ENCODE results near the gene CD82.

The CD82 gene

GRCh38 chr11:44617671-44618461 is 52.4 kb downstream of the CD82 start:
- DNase-seq (ENCODE audit: low read depth) = no peak

DNA sequence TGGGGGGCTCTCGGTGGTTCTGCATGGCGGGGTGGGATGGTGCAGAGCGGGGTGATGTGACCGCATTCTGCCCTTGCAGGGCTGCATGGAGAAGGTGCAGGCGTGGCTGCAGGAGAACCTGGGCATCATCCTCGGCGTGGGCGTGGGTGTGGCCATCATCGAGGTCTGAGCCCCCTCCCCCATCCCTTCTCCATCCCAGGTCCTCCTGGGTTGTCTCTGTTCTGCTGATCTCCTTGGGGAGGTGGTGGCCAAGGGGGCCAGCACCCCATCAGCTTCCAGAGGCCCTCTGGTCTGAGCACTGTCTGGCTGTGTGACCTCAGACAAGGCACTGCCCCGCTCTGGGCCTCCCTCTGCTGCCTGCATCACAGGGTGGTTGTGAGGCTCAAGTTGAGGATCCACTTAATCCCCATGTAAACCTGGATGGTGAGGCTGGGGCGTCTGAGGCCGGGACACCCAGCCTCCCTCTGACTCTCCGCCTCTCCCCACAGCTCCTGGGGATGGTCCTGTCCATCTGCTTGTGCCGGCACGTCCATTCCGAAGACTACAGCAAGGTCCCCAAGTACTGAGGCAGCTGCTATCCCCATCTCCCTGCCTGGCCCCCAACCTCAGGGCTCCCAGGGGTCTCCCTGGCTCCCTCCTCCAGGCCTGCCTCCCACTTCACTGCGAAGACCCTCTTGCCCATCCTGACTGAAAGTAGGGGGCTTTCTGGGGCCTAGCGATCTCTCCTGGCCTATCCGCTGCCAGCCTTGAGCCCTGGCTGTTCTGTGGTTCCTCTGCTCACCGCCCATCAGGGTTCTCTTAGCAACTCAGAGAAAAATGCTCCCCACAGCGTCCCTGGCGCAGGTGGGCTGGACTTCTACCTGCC is 53.3 kb downstream of the CD82 start:
- DNase-seq (ENCODE audit: low read depth) = no peak

DNA sequence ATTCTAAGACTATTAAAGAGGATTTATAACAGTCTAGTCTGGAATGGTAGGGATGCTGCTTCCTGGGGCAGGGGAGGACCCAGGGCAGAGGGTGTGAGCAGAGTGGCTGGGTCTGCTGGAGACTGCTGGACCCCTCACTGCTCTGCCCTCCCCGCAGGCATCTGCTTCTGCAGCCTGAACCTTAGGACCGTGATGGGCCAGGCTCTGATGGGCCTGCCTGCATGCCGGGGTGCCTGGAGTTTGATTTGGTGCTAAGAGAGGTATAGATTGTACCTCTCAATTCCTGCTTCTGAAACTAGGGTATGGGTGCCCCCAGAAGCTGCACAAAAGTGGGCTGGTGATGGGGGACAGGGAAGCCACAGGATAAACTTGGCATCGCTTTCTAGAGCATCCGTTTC is 54.9 kb downstream of the CD82 start:
- DNase-seq (ENCODE audit: low read depth) = no peak

DNA sequence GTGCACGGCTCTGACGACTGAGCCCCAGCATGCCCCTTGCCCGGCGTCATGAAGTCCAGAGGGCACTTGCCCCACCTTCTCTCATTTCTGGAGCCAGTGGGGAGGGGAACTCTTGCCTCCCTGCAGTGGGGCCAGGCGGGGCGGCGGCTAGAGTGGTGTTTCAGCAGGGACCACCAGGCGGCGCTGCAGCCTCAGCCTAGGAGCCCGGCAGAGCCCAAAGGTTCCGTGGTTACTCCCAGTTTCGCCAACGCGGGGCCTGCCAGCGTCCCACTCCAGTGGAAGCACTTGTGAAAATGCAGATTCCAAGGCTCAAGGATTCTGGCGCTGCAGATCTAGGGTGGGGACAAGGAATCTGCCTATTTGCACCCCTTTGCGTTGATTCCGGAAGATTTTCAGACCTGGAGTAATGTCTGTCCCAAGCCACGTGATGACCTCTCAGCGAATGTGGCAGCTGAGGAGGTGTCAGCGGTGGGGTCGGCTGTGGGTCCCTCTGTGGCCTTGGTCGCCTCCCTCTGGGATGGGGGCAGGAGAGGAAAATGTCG is 55.7 kb downstream of the CD82 start:
- DNase-seq (ENCODE audit: low read depth) = peak; percentile 38

DNA sequence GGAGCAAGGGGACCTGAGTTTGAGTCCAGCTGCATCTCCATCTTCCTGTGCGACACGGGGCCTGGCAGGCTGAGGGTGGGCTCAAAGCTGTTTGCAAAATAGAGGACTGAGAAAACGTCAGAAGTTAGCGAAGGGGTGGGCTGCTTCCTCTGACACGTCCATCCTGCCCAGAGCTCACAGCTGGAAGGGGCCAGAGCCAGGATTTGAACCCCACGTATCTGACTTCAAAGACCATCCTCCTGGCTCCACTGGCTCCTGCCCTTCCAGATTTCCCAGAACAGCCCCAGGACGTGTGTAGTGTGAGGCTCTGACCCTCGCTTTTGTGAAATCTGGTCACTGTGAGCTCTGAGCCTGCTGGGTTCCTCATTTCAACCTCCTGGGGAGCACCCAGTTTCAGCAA is 56.3 kb downstream of the CD82 start:
- DNase-seq (ENCODE audit: low read depth) = no peak

- no peak for DNase-seq (ENCODE audit: low read depth)
These were observed 56.8 kb downstream of the CD82 start for GRCh38 chr11:44622190-44622650.

DNA sequence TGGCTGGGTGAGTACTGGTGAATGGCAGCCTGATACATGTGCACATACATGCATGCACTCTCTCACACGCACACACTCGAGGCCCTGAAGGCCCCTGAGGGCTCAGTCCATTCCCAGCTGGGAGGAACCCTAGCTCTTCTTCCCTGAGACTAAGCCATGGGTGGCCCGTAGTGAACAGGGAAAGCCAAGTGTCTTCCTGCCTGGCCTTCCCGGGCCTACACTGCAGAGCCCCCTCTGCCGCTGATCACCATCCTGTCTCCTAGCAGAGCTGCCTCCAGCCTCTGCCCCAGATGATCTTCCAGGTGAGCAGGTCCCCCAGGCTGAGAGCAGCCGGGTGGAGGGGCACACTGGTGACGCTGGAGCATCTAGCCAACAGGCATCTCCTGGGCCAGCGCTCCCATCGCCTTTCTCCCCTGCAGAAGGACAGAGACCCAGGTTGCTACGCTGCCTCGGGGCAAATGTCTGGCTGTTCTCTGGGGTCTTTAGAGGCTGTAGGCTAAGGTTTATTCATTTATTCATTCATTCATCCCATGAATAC is 57.3 kb downstream of the CD82 start:
- no peak for DNase-seq (ENCODE audit: low read depth)

GRCh38 chr11:44623341-44623730 is 57.9 kb downstream of the CD82 start:
- no peak for DNase-seq (ENCODE audit: low read depth)

DNA sequence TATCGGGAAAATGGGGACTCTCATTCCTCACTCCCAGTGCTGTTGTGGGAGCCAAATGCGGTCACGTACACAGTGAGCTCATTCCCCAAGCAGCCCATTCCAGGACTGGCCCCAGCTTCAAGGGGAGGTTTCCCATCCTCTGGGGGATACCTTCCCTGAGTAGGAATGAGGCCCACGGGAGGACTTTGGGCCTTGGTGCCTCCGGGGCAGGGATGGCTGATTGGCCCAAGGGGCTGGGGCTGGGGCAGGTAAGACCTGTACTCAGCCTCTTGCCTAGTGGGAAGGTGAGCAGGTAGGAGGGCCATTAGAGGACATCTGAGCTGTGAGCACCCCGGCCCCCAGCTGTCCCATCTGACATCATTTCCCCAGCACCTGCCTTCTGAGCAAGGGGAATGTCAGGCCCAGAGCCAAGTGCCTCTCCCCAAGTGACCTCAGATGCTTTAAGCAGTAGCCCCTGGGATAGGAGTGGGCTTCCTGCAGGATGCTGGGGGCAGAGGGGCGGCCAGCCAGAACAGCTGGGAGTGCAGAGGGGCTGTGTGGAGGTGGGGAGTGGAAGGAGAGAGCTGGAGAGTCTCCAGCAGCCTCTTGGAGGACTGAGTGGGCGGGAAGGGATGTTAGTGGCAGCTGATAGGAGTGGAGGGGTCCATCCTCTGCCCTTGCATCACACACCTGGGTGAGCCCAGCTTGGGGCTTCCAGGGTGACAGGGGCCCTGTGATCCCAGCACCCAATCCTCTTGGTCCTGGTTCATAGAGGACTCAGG is 58.4 kb downstream of the CD82 start:
- no peak for DNase-seq (ENCODE audit: low read depth)

- DNase-seq (ENCODE audit: low read depth) = no peak
These were observed 59.3 kb downstream of the CD82 start for GRCh38 chr11:44624761-44625221.

DNA sequence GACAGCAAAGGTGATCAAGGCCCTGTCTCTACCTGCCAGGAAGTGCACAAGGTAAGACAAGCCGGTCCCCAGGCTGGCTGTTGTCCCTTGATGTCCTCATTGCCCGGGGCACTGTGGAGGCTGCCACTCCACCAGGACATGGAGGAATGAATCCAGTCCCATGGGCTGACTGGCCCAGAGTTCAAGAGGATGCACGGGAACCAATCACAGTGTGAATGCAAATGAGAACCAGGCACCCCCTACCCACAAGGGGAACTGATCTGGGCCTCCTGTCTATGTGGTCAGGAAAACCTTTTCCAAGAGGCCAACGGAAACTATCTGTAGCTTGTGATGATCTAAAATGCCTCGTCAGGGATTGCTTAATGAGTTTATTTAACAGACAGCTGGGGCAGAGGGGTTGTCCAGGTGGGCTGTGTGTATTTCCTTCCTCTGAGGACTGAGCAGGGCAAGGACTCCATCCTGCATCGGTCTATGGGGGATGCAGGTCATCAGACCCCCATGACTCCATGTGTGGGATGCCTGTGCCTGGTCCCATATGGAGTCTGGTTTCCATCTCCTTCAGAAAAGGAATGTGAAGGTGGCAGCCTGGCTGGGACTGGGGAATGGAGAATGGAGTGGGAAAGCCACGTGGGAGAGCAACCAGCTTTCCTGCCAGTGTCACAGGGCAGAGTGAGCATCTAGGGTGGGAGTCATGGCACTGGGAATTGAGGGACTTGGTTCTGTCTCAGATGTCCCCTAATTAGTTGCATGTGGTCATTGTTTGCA is 60.5 kb downstream of the CD82 start:
- DNase-seq (ENCODE audit: low read depth) = no peak

DNA sequence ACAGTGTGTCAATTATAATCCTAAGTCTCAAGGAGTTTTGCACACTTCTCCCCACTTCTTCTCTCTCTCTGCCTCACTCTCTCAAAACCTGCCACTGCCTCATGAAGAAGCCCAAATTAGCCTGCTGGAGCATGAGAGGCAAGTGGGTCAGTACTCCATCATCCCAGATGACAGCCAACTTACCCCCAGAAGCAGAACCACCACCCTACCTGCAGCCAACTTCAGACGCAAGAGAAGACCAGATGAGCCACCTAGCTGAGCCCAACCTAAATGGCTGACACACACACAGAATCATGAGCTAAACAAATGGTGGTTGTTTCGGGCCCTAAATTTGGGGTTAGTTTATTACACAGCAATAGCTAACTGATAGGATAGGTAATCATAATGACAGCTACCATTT is 61.2 kb downstream of the CD82 start:
- no peak for DNase-seq (ENCODE audit: low read depth)

DNA sequence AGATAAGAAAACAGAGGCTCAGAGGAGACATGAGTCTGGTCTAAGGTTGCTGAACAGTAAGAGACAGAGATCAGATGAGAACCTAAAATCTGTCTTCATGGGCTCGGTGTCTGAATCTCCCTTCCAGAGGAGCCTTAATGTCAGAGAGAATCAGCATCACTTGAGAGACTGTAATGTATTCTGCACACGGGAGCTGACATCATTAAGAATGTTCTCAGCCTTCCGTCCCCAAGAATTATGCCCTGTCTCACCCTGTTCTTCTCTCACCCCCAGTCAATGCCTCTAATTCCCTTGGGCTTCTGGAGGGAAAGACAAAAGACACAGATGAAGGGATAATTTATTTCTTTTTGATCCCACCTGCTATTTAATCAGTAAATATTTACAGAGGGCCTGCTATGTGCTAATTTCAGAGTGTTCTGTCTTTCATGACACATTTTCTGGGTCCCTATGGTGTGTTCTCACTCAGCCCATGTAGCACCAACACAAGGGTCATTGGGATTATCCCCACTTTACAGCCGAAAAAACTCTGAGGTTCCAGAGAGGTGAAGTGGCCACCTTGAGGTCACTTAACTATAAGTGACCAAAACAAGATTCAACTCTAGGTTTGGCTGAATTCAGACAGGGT is 61.8 kb downstream of the CD82 start:
- no peak for DNase-seq (ENCODE audit: low read depth)

DNA sequence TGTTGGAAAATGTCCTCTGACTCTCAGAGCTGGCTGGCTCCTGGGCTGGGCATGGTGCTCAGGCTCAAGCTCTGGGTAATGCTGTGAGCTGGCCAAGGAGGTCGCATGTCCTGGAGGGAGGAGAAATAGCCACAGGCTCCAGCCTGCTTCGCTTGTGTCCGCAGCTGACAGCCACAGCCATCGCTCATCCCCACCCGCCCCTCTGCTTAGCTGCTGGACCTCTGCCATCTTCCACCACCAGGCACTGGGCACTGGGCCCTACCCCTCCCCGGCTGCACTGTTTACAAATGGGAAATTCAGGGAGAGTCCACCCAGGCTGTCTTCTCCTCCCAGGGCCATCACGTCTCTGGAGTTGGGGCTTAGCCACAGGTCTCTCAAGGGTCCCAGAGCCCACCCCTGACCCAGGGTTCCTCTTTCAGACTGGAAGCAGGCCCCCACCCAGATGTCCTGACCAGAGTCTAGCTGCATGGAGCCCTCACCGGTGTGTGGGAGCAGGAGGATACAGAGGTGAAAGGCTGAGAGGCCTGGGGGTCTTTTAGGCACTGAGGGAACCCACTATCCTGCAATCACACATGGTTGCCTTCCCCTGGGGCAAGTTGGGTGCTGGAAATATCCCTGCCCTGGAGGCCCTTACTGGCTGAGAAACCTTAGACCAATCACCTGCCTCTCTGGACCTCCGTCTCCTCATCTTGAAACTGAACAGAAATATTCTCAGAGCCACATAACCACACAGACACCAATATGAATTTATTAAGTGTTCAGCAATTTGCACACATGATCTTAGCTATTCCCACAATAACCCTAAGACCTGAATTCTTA is 62.7 kb downstream of the CD82 start:
- no peak for DNase-seq (ENCODE audit: low read depth)

DNA sequence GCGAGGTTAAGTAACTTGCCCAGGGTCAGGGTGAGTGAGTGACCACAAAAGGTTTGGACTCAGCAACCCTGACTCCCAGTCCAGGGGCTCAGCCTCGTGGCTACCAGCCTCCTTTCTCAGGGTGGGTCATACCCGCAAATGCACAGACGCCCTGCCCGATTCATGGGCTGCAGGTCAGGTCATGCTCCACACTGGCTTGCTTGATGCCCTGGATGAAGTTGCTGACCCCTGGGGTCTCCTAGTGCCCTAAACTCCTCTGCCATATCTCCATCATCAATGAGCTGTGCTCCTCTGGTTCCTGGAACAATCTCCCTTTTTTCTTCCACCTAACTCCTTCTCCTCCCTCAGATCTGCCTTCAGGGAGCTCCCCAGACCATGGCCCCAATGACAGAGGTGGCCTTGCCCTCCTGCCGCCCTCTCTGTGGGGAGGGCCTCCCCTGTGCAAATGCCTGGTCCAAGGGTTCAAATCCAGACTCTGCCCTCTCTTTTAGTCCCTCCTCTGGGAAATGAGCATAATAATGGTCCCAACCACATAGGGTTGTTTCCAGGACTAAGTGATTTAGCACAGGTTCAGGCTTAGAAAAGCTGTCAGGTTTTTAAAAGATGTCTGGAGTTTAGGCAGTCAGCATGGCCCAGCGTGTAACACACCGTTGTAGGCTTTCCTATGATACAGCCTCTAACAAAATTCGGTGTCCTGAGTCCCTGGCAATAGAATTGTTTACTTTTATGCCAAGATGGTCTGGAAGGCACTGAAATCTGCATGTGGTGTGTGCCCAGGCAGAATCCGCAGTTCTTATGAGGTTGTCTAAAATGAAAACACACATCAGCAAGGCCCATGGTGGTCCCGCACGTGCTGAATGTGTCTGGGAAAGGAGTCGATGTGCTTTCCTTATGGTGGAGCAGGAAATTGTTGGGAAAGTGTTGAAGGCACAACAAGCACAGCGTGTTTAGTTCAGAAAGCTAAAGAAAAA is 63.6 kb downstream of the CD82 start:
- DNase-seq (ENCODE audit: low read depth) = no peak

DNA sequence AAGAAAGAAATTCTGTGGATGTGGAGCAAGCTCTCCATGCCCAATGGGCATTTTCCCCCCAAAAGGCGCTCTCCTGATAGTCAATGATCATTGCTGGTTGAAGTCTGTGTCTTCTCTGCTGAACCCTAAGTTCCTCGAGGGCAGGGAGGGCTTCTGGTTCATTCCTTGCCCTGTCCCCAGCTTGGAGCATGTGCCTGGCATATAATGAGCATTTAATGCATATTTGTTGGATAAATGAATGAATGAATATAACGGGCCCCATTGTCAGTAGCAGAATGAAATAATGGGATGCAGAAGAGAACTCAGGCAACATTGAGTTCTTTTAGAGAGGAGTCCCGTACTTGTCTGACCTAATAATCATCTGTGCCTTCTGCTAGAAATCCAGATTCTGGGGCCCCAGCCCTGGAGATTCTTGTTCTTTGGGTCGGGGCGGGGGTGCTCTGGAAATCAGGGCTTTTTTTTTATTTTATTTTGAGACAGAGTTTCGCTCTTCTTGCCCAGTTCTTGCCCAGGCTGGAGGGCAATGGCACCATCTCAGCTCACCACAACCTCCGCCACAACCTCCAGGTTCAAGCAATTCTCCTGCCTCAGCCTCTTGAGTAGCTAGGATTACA is 64.4 kb downstream of the CD82 start:
- no peak for DNase-seq (ENCODE audit: low read depth)

GRCh38 chr11:44630511-44631210 is 65.2 kb downstream of the CD82 start:
- no peak for DNase-seq (ENCODE audit: low read depth)
